Measurements from ENCODE around the gene GABRR3.

GABRR3 gene

GRCh38 chr3:98035208-98035607 lies at the start of gene GABRR3:
TSS of gene GABRR3 (minus strand) at chr3:98035315. CDS start at chr3:98034987, 328 bp downstream.
- Histone ChIP-seq H3K27ac (no peak within 1 kb of the TSS), H3K4me3 (no peak within 1 kb of the TSS)

DNA sequence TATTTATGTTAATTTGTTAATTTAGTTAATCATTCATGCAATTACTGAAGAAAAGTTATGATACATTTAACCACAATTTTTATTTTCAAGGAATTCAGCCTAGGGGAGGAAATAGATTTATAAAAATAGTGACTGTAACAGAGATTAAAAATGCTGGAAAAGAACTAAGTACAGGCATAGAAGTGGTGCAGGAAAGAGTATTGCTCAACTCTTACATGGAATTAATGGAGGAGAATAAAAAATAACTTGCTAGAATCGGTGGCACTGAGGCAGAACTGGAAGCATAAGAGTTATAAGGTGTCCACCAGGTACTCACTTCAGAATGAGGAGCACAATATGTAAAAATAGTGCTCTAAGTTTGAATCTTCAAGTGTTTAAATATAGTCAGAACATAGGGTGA lies 38.4 kb upstream of the GABRR3 start:
- no peak overlapping the region for H3K27ac ChIP-seq
- no peak overlapping the region for H3K4me3 ChIP-seq

- Histone ChIP-seq H3K27ac (no peak overlapping the region), H3K4me3 (no peak overlapping the region)
Observed at GRCh38 chr3:98070840-98071239, 35.7 kb upstream of the GABRR3 start.

- Histone ChIP-seq H3K4me3 (no peak overlapping the region), H3K27ac (no peak overlapping the region)
Observed at GRCh38 chr3:98068824-98069223, 33.7 kb upstream of the GABRR3 start.

- Histone ChIP-seq H3K27ac (no peak overlapping the region), H3K4me3 (no peak overlapping the region)
Observed at GRCh38 chr3:98058244-98058960, 23.3 kb upstream of the GABRR3 start.

DNA sequence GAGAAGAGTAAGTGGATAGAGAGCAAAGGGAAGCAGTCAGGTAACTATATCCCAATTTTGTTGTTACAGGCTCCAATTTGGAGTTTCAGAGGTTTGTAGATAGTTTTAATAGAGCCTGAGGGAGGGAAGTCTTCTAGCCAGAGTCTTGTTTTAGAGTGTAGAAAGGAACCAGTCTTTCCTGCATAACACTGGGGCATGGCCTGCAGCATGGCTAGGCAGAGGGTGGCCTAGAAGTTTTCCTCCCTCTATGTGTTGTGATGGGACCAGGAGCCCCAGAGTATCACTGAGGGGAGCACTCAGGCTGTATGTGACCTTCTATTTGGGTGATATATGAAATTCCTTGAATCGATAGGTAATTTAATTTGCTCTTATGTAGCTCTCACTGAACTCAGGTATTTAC lies 22.5 kb upstream of the GABRR3 start:
- no peak overlapping the region for H3K4me3 ChIP-seq

DNA sequence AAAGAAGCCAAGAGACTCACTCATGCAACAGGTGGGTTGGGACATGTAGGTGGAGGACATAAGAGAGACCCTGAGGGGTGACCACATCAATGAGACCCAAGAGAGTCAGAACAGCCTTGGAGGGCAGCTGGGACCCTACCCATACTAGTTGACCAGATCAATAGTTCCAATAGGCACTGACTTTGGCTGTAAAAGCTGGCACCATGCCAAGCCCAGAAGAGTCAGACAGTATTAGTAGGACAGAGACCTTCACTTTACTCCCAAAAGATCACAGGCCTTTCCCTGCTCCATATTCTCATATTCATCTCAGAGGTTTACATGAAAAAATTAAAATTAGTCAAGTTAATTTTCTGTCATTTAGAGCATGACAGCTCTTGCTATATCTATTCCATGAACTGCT lies 20.9 kb upstream of the GABRR3 start:
- Histone ChIP-seq H3K4me3 (no peak overlapping the region), H3K27ac (no peak overlapping the region)

More for the DNA sequence above, 22.5 kb upstream of the GABRR3 start:
- H3K27ac ChIP-seq = no peak overlapping the region

DNA sequence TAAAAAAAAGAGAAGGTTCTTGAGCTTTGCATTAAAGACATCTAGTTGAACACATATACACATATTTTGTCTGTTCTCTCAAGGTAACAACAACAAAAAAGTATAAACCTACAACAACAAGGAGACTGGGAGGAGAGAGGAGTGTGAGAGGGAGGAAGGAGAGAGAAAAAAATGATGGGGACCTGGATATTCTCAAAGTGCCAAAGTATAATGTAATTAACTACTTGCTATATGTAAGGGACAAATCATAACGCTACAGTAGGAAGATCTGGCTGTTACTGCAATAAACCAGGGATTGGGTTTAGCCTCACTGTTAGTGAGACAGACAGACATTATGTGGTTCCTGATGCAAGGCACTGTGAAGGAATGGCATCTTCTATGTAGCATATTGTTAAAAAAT lies 14.2 kb upstream of the GABRR3 start:
- Histone ChIP-seq H3K4me3 (no peak overlapping the region), H3K27ac (no peak overlapping the region)

GRCh38 chr3:98048586-98048985 lies 13.5 kb upstream of the GABRR3 start:
- no peak overlapping the region for H3K27ac ChIP-seq
- H3K4me3 ChIP-seq = no peak overlapping the region

- no peak overlapping the region for H3K4me3 ChIP-seq
- H3K27ac ChIP-seq = no peak overlapping the region
Observed at GRCh38 chr3:98041350-98041749, 6.2 kb upstream of the GABRR3 start.

- H3K4me3 ChIP-seq = peak overlapping the region in 2 of 7 experiments; percentile 13 to 20
Observed at GRCh38 chr3:98039322-98040024, 4.4 kb upstream of the GABRR3 start.

GRCh38 chr3:98038876-98039275 lies 3.8 kb upstream of the GABRR3 start:
- no peak overlapping the region for H3K4me3 ChIP-seq
- H3K27ac ChIP-seq = no peak overlapping the region

More at GRCh38 chr3:98039322-98040024, 4.4 kb upstream of the GABRR3 start:
- H3K27ac ChIP-seq = no peak overlapping the region

DNA sequence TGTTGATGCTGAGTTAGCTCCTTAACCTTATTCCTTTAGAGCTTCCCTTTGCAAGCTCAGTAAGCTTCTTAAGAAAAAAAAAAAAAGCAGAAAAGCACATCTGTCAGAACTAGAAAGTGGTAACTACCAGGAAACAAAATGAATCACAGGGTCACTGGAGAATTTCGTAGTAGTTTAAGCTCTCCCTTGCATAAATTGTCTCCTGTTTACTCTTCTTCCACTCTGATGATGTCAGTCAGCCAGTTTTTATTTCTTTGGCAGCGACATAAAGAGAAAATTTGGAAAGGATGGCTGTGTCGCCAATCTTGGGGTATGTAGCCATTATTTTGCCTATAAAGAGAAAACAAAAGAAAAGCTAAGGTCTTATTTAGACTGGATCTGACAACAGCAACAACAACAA lies 3.2 kb upstream of the GABRR3 start:
- Histone ChIP-seq H3K4me3 (no peak overlapping the region), H3K27ac (no peak overlapping the region)

DNA sequence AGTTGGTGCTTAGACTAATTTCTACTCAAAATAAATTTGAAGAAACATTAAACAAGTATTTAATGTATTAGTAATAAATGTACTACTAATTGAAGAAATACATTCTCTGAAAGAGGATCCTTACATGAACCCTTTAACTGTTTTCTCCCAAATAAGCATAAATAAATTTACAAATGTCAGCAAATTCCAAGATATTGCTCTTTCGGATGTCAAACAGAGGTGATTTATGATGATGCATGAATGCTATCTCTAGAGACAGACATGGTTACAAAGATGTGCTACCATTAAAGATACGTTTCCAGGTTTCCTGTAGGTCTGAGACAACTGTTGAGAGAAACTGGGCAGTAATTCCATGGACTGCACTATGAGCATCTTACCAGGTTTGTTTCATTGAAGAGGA lies 629 bp downstream of the GABRR3 start:
- Histone ChIP-seq H3K27ac (no peak overlapping the region), H3K4me3 (no peak overlapping the region)

GRCh38 chr3:98034036-98034435 lies 1.1 kb downstream of the GABRR3 start:
- Histone ChIP-seq H3K4me3 (no peak overlapping the region), H3K27ac (no peak overlapping the region)

DNA sequence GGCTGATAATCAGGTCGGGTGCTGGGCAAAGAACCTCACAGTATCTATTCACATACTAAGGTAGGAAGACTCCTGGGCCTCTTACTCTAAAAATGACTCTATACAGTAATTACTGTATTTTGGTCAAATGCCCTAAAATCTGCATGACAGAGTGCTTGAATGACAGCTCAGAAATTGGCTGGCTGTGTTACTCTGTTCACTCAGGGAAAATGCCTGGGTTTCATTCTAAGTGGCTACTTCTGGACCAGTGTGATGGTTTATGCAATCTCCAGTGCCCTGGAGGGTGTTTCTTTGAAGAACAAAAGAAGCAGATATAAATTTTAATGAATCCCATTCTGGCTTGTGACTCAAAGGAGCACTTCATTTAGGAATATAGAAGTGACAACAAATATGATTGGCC lies 2.2 kb downstream of the GABRR3 start:
- Histone ChIP-seq H3K4me3 (no peak overlapping the region), H3K27ac (no peak overlapping the region)

- Histone ChIP-seq H3K4me3 (no peak overlapping the region), H3K27ac (no peak overlapping the region)
Observed at GRCh38 chr3:98032265-98032664, 2.9 kb downstream of the GABRR3 start.

DNA sequence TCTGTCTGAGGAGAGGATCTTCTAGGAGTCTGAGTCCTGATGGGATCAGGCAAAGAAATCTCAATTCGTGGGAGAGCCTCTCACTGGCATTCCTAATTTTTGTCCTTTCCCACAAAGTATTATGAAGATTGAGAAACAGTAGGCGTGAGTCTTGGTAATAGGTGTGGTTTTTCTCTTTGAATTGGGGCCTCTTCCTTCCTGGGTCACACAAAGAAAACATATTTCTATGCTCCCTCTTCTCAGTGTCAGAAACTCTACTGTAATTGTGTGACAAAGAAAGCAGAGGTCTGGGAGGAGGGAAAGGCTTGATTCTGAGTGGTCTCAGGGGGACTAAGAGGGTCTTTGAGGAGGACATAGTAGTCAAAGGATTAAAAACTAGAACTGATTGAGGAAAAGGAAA lies 6.0 kb downstream of the GABRR3 start:
- no peak overlapping the region for H3K27ac ChIP-seq
- H3K4me3 ChIP-seq = no peak overlapping the region

DNA sequence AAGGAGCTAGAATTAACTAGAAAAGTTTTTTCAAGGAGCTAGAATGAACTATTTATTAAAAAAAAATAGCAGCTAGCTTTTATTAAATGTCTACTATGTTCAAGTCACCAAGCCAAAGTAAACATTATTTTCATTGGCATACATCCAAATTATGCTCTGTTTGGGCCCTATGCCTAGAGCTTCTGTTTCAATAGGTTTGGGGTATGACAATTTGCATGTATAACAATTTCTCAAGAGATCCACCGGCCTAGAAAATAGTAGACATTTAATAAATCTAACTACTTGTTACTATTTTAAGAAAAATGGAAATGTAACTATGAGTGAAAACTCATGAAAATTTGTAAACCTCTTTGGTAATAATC lies 8.0 kb downstream of the GABRR3 start:
- H3K4me3 ChIP-seq = no peak overlapping the region
- no peak overlapping the region for H3K27ac ChIP-seq

GRCh38 chr3:98026425-98027084 lies 8.6 kb downstream of the GABRR3 start:
- no peak overlapping the region for H3K27ac ChIP-seq
- H3K4me3 ChIP-seq = no peak overlapping the region

GRCh38 chr3:98025392-98025945 lies 9.6 kb downstream of the GABRR3 start:
- Histone ChIP-seq H3K27ac (no peak overlapping the region), H3K4me3 (no peak overlapping the region)

Measured in skin epidermis (tissue), 12 donors.